Naive B cell (primary cell): ENCODE measurements around the gene KCNK3. TPM values are rescaled to one million over a fixed set of nuclear protein-coding genes. Genes with fewer than 3 reads are reported as not detected.

Source experiments
- ATAC-seq, 2 donors: fragments of 150-1000 bp; cut with Tn5 transposase; 2 replicates each; pipeline ENCODE4 v1.10.0; 2021; ENCODE audit warnings: low read depth in 2 of 2, mild to moderate bottlenecking in 2 of 2, moderate library complexity in 2 of 2
- DNase-seq: peaks from one replicate; pipeline ENCODE4 v3.0.0; 2022
- H3K27ac Mint-ChIP-seq, 6 donors: one replicate each; pipeline ENCODE4 v1.8.0; 2020 to 2022; ENCODE audit warnings: mild to moderate bottlenecking in 6 of 6, mixed read lengths in 6 of 6, moderate library complexity in 5 of 6, inconsistent platforms in 2 of 6
- H3K27me3 Mint-ChIP-seq, 3 donors: one replicate each; pipeline ENCODE4 v1.8.0; 2021 to 2022; ENCODE audit warnings: mixed read lengths in 3 of 3, mild to moderate bottlenecking in 1 of 3
- H3K36me3 Mint-ChIP-seq, 2 donors: one replicate each; pipeline ENCODE4 v1.8.0; 2020 to 2022; ENCODE audit warnings: mixed read lengths in 2 of 2, inconsistent platforms in 1 of 2, mild to moderate bottlenecking in 1 of 2
- H3K4me1 Mint-ChIP-seq, 3 donors: one replicate each; pipeline ENCODE4 v1.8.0; 2020 to 2022; ENCODE audit warnings: mixed read lengths in 3 of 3, inconsistent platforms in 1 of 3, mild to moderate bottlenecking in 1 of 3, moderate library complexity in 1 of 3
- H3K4me3 Mint-ChIP-seq, 8 donors: one replicate each; pipeline ENCODE4 v1.8.0; 2020 to 2022; ENCODE audit warnings: mild to moderate bottlenecking in 8 of 8, mixed read lengths in 8 of 8, moderate library complexity in 8 of 8, inconsistent platforms in 2 of 8
- H3K9me3 Mint-ChIP-seq, 7 donors: one replicate each; pipeline ENCODE4 v1.8.0; 2020 to 2022; ENCODE audit warnings: mixed read lengths in 7 of 7, mild to moderate bottlenecking in 5 of 7, inconsistent platforms in 2 of 7, moderate library complexity in 1 of 7
- polyA plus RNA-seq, 6 donors: library from polyadenylated mRNA; unstranded; fragments of 300-500 nt; fragmentation: Illumina TruSeq; gene quantifications; one replicate each; pipeline ENCODE4 v1.2.3, GENCODE V29; 2021; ENCODE audit warnings: low read depth in 6 of 6

The KCNK3 gene
- polyA plus RNA-seq, 6 donors from 2014 or later = not detected

GRCh38 chr2:26769089-26769761, 76.7 kb downstream of the KCNK3 start:
- H3K27me3 Mint-ChIP-seq = no peaks in the 10 kb centered on the region

GRCh38 chr2:26770986-26771586, 78.6 kb downstream of the KCNK3 start:
- no peaks in the 10 kb centered on the region for H3K27me3 Mint-ChIP-seq
- H3K27ac Mint-ChIP-seq = peak overlapping the region in 1 of 6 donors; percentile 62
- DNase-seq (peak; percentile 11), ATAC-seq (peak; percentile 57 to 62)
- H3K36me3 Mint-ChIP-seq = peaks cover 0 to under 1% of the 10 kb centered on the region in 2 donors
- H3K4me1 Mint-ChIP-seq = peaks cover 17 to 39% (median 33%) of the 10 kb centered on the region in 3 donors
- H3K9me3 Mint-ChIP-seq = no peaks in the 10 kb centered on the region
- peak overlapping the region in 1 of 8 donors; percentile 26 for H3K4me3 Mint-ChIP-seq

More at GRCh38 chr2:26769089-26769761, 76.7 kb downstream of the KCNK3 start:
- ATAC-seq (no peak), DNase-seq (no peak)
- H3K9me3 Mint-ChIP-seq = no peaks in the 10 kb centered on the region
- no peaks in the 10 kb centered on the region for H3K36me3 Mint-ChIP-seq
- peak overlapping the region in 1 of 8 donors; percentile 21 for H3K4me3 Mint-ChIP-seq
- H3K27ac Mint-ChIP-seq = peak overlapping the region in 2 of 6 donors; percentile 16 to 72
- H3K4me1 Mint-ChIP-seq = peaks cover 32 to 56% (median 49%) of the 10 kb centered on the region in 3 donors

GRCh38 chr2:26772064-26773001, 79.8 kb downstream of the KCNK3 start:
- H3K9me3 Mint-ChIP-seq = no peaks in the 10 kb centered on the region
- peak overlapping the region in 3 of 6 donors; percentile 43 to 74 (median 60) for H3K27ac Mint-ChIP-seq
- no peak overlapping the region for H3K4me3 Mint-ChIP-seq
- no peaks in the 10 kb centered on the region for H3K27me3 Mint-ChIP-seq
- no peak for DNase-seq
- peaks cover 21 to 37% (median 33%) of the 10 kb centered on the region in 3 donors for H3K4me1 Mint-ChIP-seq
- ATAC-seq = no peak
- peaks cover 9 to 12% of the 10 kb centered on the region in 2 donors for H3K36me3 Mint-ChIP-seq

GRCh38 chr2:26776195-26776800, 83.8 kb downstream of the KCNK3 start:
- Mint-ChIP-seq H3K27ac (peak overlapping the region in 3 of 6 donors; percentile 27 to 42 (median 39)), H3K4me3 (no peak overlapping the region), H3K4me1 (peaks cover 9 to 19% (median 14%) of the 10 kb centered on the region in 3 donors), H3K36me3 (peaks cover 9 to 12% of the 10 kb centered on the region in 2 donors), H3K9me3 (no peaks in the 10 kb centered on the region), H3K27me3 (no peaks in the 10 kb centered on the region)
- ATAC-seq (no peak), DNase-seq (no peak)

- H3K27ac Mint-ChIP-seq = no peak overlapping the region
- no peak for ATAC-seq
- H3K36me3 Mint-ChIP-seq = peaks cover 9 to 12% of the 10 kb centered on the region in 2 donors
- no peak for DNase-seq
- H3K4me1 Mint-ChIP-seq = peaks cover 0 to 6% (median 5%) of the 10 kb centered on the region in 3 donors
- no peak overlapping the region for H3K4me3 Mint-ChIP-seq
- H3K9me3 Mint-ChIP-seq = no peaks in the 10 kb centered on the region
- no peaks in the 10 kb centered on the region for H3K27me3 Mint-ChIP-seq
Observed at GRCh38 chr2:26778098-26778497, 85.6 kb downstream of the KCNK3 start.

- no peaks in the 10 kb centered on the region for H3K27me3 Mint-ChIP-seq
- peak overlapping the region in 1 of 6 donors; percentile 57 for H3K27ac Mint-ChIP-seq
- DNase-seq (no peak), ATAC-seq (no peak)
- H3K4me3 Mint-ChIP-seq = no peak overlapping the region
- no peaks in the 10 kb centered on the region for H3K9me3 Mint-ChIP-seq
- H3K4me1 Mint-ChIP-seq = peaks cover 0 to 6% (median 5%) of the 10 kb centered on the region in 3 donors
- peaks cover 9 to 12% of the 10 kb centered on the region in 2 donors for H3K36me3 Mint-ChIP-seq
Observed at GRCh38 chr2:26778507-26778906, 86.0 kb downstream of the KCNK3 start.

GRCh38 chr2:26780203-26780760, 87.8 kb downstream of the KCNK3 start:
- Mint-ChIP-seq H3K4me1 (peaks cover 5 to 6% (median 5%) of the 10 kb centered on the region in 3 donors), H3K27me3 (no peaks in the 10 kb centered on the region), H3K36me3 (peaks cover 9 to 12% of the 10 kb centered on the region in 2 donors), H3K9me3 (no peaks in the 10 kb centered on the region), H3K4me3 (no peak overlapping the region), H3K27ac (no peak overlapping the region)
- ATAC-seq = no peak
- no peak for DNase-seq

Other genes with a start within 250 kb of the KCNK3 start
- not detected for gene OTOF, start 214.6 kb upstream of the KCNK3 start, polyA plus RNA-seq
- gene CIB4, start 51.4 kb upstream of the KCNK3 start, polyA plus RNA-seq = not detected
- 1 to 10 TPM; 1.3 to 5.7 (median 4.8) TPM for gene SLC35F6, start 71.6 kb downstream of the KCNK3 start, polyA plus RNA-seq
- not detected for gene CENPA, start 93.3 kb downstream of the KCNK3 start, polyA plus RNA-seq
- gene DPYSL5, start 155.4 kb downstream of the KCNK3 start, polyA plus RNA-seq = not detected